WERI-Rb-1 (cell line): Measurements from ENCODE around the gene NTNG1.

Source experiments
- DNase-seq: peaks from one replicate; pipeline ENCODE4 v3.0.0-alpha.2; 2020
- H3K27ac ChIP-seq: fragments of 250-450 bp; sonication (Bioruptor Pico); 2 replicates; pipeline ENCODE4 v1.5.1; 2020; ENCODE audit warnings: mild to moderate bottlenecking, moderate library complexity
- H3K27me3 ChIP-seq: fragments of 250-450 bp; sonication (Bioruptor Pico); 2 replicates; pipeline ENCODE4 v1.5.1; 2021; ENCODE audit warnings: mild to moderate bottlenecking, low read depth, moderate library complexity; ENCODE audit not compliant: insufficient read depth, severe bottlenecking
- H3K36me3 ChIP-seq: fragments of 250-450 bp; sonication (Bioruptor Pico); 2 replicates; pipeline ENCODE4 v1.5.1; 2020; ENCODE audit warnings: mild to moderate bottlenecking, moderate library complexity
- H3K4me3 ChIP-seq: 2 replicates; pipeline ENCODE4 v1.5.1; 2011; ENCODE audit warnings: low read depth, mild to moderate bottlenecking, control low read depth, low read length
- H3K9me3 ChIP-seq: fragments of 250-450 bp; sonication (Bioruptor Pico); 2 replicates; pipeline ENCODE4 v1.5.1; 2021; ENCODE audit warnings: mild to moderate bottlenecking, moderate library complexity; ENCODE audit not compliant: severe bottlenecking
- CTCF ChIP-seq: IDR thresholded peaks from 2 replicates; pipeline ENCODE4 v1.5.1; 2011; ENCODE audit warnings: low read depth, mild to moderate bottlenecking, control low read depth, inconsistent platforms, low read length

NTNG1 gene

GRCh38 chr1:107407011-107407410, 266.2 kb downstream of the NTNG1 start:
- no peak for TF ChIP-seq CTCF
- no peak for DNase-seq
- no peaks in the 10 kb centered on the region for H3K36me3 ChIP-seq
- H3K27me3 ChIP-seq: no peaks in the 10 kb centered on the region
- no peak overlapping the region for H3K4me3 ChIP-seq
- H3K9me3 ChIP-seq: no peaks in the 10 kb centered on the region
- no peak overlapping the region for H3K27ac ChIP-seq

DNA sequence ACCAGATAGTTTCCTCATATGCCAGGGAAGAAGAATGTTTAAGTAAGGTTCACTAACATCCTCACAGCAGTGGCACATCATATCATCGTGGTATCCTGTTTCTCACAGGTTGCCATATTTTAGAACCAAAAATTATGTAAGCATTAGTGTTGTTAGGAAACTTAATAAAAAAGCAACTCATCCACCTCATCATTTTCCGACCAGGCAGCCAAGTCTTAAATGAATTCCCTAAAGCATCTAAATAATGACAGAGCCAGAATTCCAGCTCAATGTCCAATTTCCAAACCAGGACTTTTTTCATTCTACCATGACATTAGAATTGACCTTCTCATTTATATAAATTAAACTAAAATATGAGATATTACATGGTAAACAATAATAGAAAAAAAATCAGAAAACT, 272.7 kb downstream of the NTNG1 start:
- no peak for TF ChIP-seq CTCF
- Histone ChIP-seq H3K27me3 (no peaks in the 10 kb centered on the region), H3K36me3 (no peaks in the 10 kb centered on the region), H3K4me3 (no peak overlapping the region), H3K27ac (no peak overlapping the region), H3K9me3 (no peaks in the 10 kb centered on the region)
- DNase-seq: no peak

DNA sequence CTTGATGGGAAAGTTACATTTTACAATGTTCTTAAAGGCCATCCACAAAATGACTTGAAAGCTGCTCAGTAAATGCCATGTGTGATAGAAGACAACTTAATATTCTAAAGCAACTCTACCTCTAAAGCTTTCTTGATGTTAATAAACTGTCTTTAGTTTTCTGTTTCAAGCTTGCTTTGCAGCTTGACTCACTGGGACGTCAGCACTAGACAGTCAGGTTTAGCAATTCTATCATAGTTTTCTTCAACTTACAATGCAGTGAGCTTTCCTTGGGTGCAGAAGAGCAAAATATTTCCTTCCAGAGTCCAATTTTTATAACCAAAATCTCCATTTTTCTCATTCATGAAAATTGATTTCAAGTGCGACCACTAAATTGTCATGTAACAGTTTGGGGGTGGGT, 273.1 kb downstream of the NTNG1 start:
- Histone ChIP-seq H3K9me3 (no peaks in the 10 kb centered on the region), H3K27me3 (no peaks in the 10 kb centered on the region), H3K36me3 (no peaks in the 10 kb centered on the region), H3K4me3 (no peak overlapping the region), H3K27ac (no peak overlapping the region)
- no peak for DNase-seq
- no peak for TF ChIP-seq CTCF

DNA sequence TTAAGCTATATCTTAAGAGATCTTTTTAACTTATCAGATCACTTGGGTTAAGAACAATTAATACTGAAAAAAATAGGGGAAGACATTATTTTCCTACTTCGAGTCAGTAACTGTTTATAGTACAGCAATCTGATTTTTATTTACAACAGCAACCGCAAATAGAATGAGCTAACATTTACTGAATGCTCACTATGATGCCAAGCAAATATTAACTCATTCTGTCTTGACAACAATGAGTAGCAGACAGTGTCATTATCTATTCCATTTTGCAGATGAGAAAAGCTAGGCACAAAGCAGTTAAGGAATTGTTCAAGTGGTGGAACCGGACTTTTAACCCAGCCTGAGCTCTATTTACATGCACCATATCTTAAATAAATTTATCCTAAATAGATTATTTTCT, 273.7 kb downstream of the NTNG1 start:
- no peak overlapping the region for H3K27ac ChIP-seq
- H3K9me3 ChIP-seq: no peaks in the 10 kb centered on the region
- no peak overlapping the region for H3K4me3 ChIP-seq
- DNase-seq: no peak
- H3K27me3 ChIP-seq: no peaks in the 10 kb centered on the region
- no peaks in the 10 kb centered on the region for H3K36me3 ChIP-seq
- TF ChIP-seq CTCF: no peak

DNA sequence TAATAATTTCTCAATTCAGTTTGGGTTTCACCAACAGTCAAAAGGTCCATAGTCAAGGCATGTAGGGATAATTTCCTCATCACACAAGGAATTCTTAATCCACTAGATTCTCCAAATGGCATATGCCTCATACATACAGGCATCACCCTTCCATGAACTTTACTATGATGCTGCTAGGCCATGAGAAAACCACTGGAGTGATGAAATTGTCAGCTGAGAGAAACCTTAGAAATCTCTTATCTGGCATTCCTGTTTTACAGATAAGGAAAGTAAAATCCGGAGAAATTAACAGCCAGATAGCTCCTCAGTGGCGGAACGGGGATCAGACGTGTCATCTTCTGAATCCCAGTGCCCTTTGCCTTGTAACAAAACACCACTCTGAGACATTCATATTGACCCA, 274.4 kb downstream of the NTNG1 start:
- H3K27ac ChIP-seq: no peak overlapping the region
- no peaks in the 10 kb centered on the region for H3K27me3 ChIP-seq
- no peak for DNase-seq
- H3K4me3 ChIP-seq: no peak overlapping the region
- TF ChIP-seq CTCF: no peak
- H3K36me3 ChIP-seq: no peaks in the 10 kb centered on the region
- no peaks in the 10 kb centered on the region for H3K9me3 ChIP-seq

DNA sequence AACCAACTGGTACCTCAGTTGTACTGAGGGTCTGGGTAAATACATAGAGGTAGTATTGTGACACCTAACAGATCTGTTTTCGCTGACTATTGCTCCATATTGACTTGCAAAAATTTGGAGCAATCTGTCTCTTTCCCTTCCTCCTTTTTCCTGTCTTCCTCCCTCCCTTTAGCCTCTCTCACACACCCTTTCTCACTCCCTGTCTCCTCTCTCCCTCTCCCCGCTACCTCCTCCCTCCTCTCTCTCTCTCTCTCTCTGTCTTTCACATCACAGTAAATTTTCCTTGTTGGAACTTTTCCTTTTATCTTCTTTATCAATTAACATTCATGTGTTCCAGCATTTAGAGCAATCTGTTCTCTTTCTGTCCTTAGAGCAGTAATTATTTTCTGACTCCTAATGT, 278.2 kb downstream of the NTNG1 start:
- no peaks in the 10 kb centered on the region for H3K9me3 ChIP-seq
- no peak overlapping the region for H3K4me3 ChIP-seq
- no peaks in the 10 kb centered on the region for H3K27me3 ChIP-seq
- DNase-seq: no peak
- H3K27ac ChIP-seq: no peak overlapping the region
- TF ChIP-seq CTCF: no peak
- H3K36me3 ChIP-seq: no peaks in the 10 kb centered on the region
